GM23248 (cell line): ENCODE measurements around the gene TNP1.

Experiments
- EZH2 ChIP-seq: fragments of 200-600 bp; sonication (generic); IDR thresholded peaks from 2 replicates; pipeline ENCODE4 v1.6.1; 2018; ENCODE audit warnings: antibody characterized with exemption, mild to moderate bottlenecking; ENCODE audit not compliant: insufficient read depth, poor library complexity, severe bottlenecking
- EZH2phosphoT487 ChIP-seq: fragments of 200-600 bp; sonication (generic); IDR thresholded peaks from 2 replicates; pipeline ENCODE4 v1.6.1; 2018; ENCODE audit warnings: antibody characterized with exemption, moderate library complexity, mild to moderate bottlenecking, low read depth; ENCODE audit not compliant: insufficient read depth

DNA sequence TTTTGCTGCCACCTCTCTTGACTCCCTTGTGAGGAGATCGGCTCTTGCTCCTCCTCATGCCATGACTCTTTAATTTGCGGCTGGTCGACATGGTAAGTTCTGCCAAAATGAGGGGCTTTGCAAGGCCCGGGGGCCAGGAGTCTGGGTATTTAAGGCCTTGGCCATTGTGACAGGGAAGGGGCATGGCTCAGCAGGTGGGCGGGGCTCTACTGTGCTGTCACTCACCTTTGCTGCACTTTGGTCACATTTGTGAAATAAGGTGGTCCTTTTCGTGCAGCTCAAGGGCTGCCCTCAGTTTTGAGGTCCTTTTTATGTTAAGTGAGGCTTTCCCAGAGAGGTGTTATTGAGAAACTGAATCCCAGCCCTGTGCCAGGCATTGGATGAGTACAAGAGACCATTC, at the start of gene TNP1:
- no peak for TF ChIP-seq EZH2
- no peak for TF ChIP-seq EZH2phosphoT487
